GM12878 (cell line): ENCODE data around the gene DPM3. TPM values are rescaled to one million over a fixed set of nuclear protein-coding genes. Genes with fewer than 3 reads are reported as not detected.

Source experiments
- ATAC-seq: fragments of 200-7000 bp; cut with Tn5 transposase; 3 replicates; pipeline ENCODE4 v1.9.1; 2020; ENCODE audit warnings: mild to moderate bottlenecking, moderate library complexity
- BruUV-seq: library from RNA; stranded (reverse); fragments of 400-500 nt; replicated peaks from 2 replicates; lab custom pipeline; 2021; lab: Mats Ljungman, UMichigan
- CTCF ChIA-PET: fragments of 300-600 bp; sonication (Branson Sonifier 250); formaldehyde crosslinking; extraction: SDS; loops from one replicate; lab custom pipeline; 2021; ENCODE audit warnings: inconsistent platforms; lab: Yijun Ruan, JAX
- POLR2A ChIA-PET: fragments of 350-600 bp; formaldehyde crosslinking; extraction: SDS; loops from one replicate; lab custom pipeline; 2021; ENCODE audit warnings: inconsistent platforms; lab: Charles Lee
- RAD21 ChIA-PET: fragments of 300-600 bp; sonication (Branson Sonifier 250); formaldehyde crosslinking; loops from one replicate; lab custom pipeline; 2023; ENCODE audit warnings: antibody characterized with exemption; ENCODE audit not compliant: unreplicated experiment; lab: Charles Lee
- SMC1A ChIA-PET: fragments of 300-600 bp; sonication (Branson Sonifier 250); formaldehyde crosslinking; loops from one replicate; lab custom pipeline; 2023; ENCODE audit not compliant: unreplicated experiment, uncharacterized antibody; lab: Charles Lee
- DNase-seq: peaks from one replicate; pipeline ENCODE4 v3.0.0-alpha.2; 2011; ENCODE audit warnings: low read depth, low spot score
- FAIRE-seq: peaks from 3 replicates; lab custom pipeline; 2011; peaks lifted over from hg19 to GRCh38; lab: Jason Lieb, UNC
- H2AFZ ChIP-seq: 2 replicates; pipeline ENCODE4 v1.6.0; 2011; ENCODE audit warnings: low read depth, low read length, control low read depth; ENCODE audit not compliant: control insufficient read depth
- H3K27ac ChIP-seq: 2 replicates; pipeline ENCODE4 v1.5.1; 2011; ENCODE audit warnings: control low read depth; ENCODE audit not compliant: control insufficient read depth, insufficient read depth
- H3K27me3 ChIP-seq, 2 experiments: replicated peaks in 1 of 2; 2 replicates each; pipeline versions ENCODE4 v1.6.0 to v1.6.1; 2011; ENCODE audit warnings: low read length in 1 of 2; ENCODE audit not compliant: control insufficient read depth in 2 of 2, insufficient read depth in 2 of 2
- H3K36me3 ChIP-seq, 2 experiments: 2 replicates each; pipeline ENCODE4 v1.5.1; 2011; ENCODE audit warnings: low read length in 1 of 2; ENCODE audit not compliant: control insufficient read depth in 2 of 2, insufficient read depth in 2 of 2
- H3K4me1 ChIP-seq: 2 replicates; pipeline ENCODE4 v1.6.1; 2011; ENCODE audit warnings: mild to moderate bottlenecking, low read length, moderate library complexity, mixed read lengths; ENCODE audit not compliant: control insufficient read depth, insufficient read depth
- H3K4me2 ChIP-seq: 2 replicates; pipeline ENCODE4 v1.6.0; 2011; ENCODE audit warnings: control low read depth; ENCODE audit not compliant: control insufficient read depth, insufficient read depth
- H3K4me3 ChIP-seq: fragments of 200-600 bp; sonication (generic); 2 replicates; pipeline ENCODE4 v1.5.1; 2016
- H3K79me2 ChIP-seq: 2 replicates; pipeline ENCODE4 v1.6.0; 2011; ENCODE audit warnings: low read length; ENCODE audit not compliant: control insufficient read depth, insufficient read depth
- H3K9ac ChIP-seq: 2 replicates; pipeline ENCODE4 v1.8.0; 2011; ENCODE audit warnings: low read length, control low read depth, mixed read lengths; ENCODE audit not compliant: control insufficient read depth, insufficient read depth
- H3K9me3 ChIP-seq: replicated peaks from 3 replicates; pipeline ENCODE4 v1.5.1; 2011; ENCODE audit warnings: mild to moderate bottlenecking, low read length; ENCODE audit not compliant: control insufficient read depth, insufficient read depth
- H4K20me1 ChIP-seq: 2 replicates; pipeline ENCODE4 v1.6.0; 2011; ENCODE audit not compliant: control insufficient read depth, insufficient read depth
- CHD2 ChIP-seq: IDR thresholded peaks from 2 replicates; pipeline ENCODE4 v1.6.1; 2011; ENCODE audit warnings: low read depth, low read length, improper control_type of control experiment, borderline replicate concordance
- EED ChIP-seq: sonication (generic); IDR thresholded peaks from 2 replicates; pipeline ENCODE4 v1.6.1; 2016; ENCODE audit warnings: antibody characterized with exemption, low read depth
- ETV6 ChIP-seq, 2 experiments: fragments of 450-650 bp in 1 of 2; IDR thresholded peaks in 1 of 2; conservative IDR thresholded peaks in 1 of 2; 2 replicates each; pipeline ENCODE4 v1.6.1; 2014; ENCODE audit warnings: antibody characterized with exemption in 1 of 2, borderline replicate concordance in 1 of 2, low read depth in 1 of 2, mild to moderate bottlenecking in 1 of 2, moderate library complexity in 1 of 2
- FOXM1 ChIP-seq: IDR thresholded peaks from 2 replicates; pipeline ENCODE4 v1.6.1; 2012; ENCODE audit warnings: low read depth, mild to moderate bottlenecking, inconsistent platforms, low read length, moderate library complexity
- IKZF2 ChIP-seq, 2 experiments: fragments of 450-650 bp; IDR thresholded peaks; 2 replicates each; pipeline ENCODE4 v1.6.1; 2017; ENCODE audit warnings: mild to moderate bottlenecking in 2 of 2, moderate library complexity in 2 of 2
- IRF3 ChIP-seq: fragments of 450-650 bp; IDR thresholded peaks from 2 replicates; pipeline ENCODE4 v1.6.1; 2014; ENCODE audit warnings: mild to moderate bottlenecking
- JUND ChIP-seq: IDR thresholded peaks from 2 replicates; pipeline ENCODE4 v1.6.1; 2012; ENCODE audit warnings: low read depth, mild to moderate bottlenecking, low read length, improper control_type of control experiment, moderate library complexity
- MXI1 ChIP-seq: fragments of 150-350 bp; IDR thresholded peaks from 2 replicates; pipeline ENCODE4 v1.6.1; 2011; ENCODE audit warnings: low read depth, mild to moderate bottlenecking, inconsistent platforms, low read length, improper control_type of control experiment
- NFXL1 ChIP-seq: fragments of 450-650 bp; IDR thresholded peaks from 2 replicates; pipeline ENCODE4 v1.6.1; 2017; ENCODE audit warnings: antibody characterized with exemption, mild to moderate bottlenecking, borderline replicate concordance
- PAX8 ChIP-seq: fragments of 450-650 bp; IDR thresholded peaks from 2 replicates; pipeline ENCODE4 v1.6.1; 2017; ENCODE audit warnings: mild to moderate bottlenecking, moderate library complexity
- POLR2AphosphoS2 ChIP-seq: IDR thresholded peaks from 2 replicates; pipeline ENCODE4 v1.6.1; 2011; ENCODE audit warnings: low read depth, mild to moderate bottlenecking, low read length, improper control_type of control experiment, moderate library complexity
- PRDM15 ChIP-seq: fragments of 450-650 bp; formaldehyde crosslinking; IDR thresholded peaks from 2 replicates; pipeline ENCODE4 v1.4.0; 2020; ENCODE audit warnings: mild to moderate bottlenecking, moderate library complexity
- STAT3 ChIP-seq: IDR thresholded peaks from 2 replicates; pipeline ENCODE4 v1.6.1; 2011; ENCODE audit warnings: low read depth, low read length, improper control_type of control experiment
- WGBS: methylation state at CpG from one replicate; pipeline ENCODE4 v1.1.6; 2016; ENCODE audit warnings: low lambda C conversion rate; ENCODE audit not compliant: insufficient replicate concordance, insufficient coverage; ENCODE audit errors: missing lambda C conversion rate; 5-methylcytosine and 5-hydroxymethylcytosine counted together
- in situ Hi-C: fragments of 300-500 bp; cut with MboI; formaldehyde crosslinking; loops from 9 replicates; pipeline ENCODE4 v1.14.3; 2018; ENCODE audit warnings: mixed read lengths
- intact Hi-C: fragments of 100-400 bp; cut with micrococcal nuclease; formaldehyde crosslinking; loops from one replicate; pipeline ENCODE4 v1.14.2; 2022; ENCODE audit not compliant: unreplicated experiment
- polyA plus RNA-seq, 11 experiments: library from polyadenylated mRNA; depleted of rRNA in 4 of 11; unstranded in 6 of 11; stranded (reverse) in 5 of 11; fragments of >200 nt; fragmentation: Nextera tagmentation in 4 of 11; fragmentation: Illumina TruSeq in 1 of 11; extraction: Ambion mirVana in 4 of 11; extraction: Trizol in 1 of 11; gene quantifications; 1 replicate in 1 of 11; 2 replicates in 10 of 11; pipeline versions ENCODE4 v1.2.1 to v1.2.3, GENCODE V29; 2011 to 2016; ENCODE audit warnings: inconsistent platforms in 2 of 11, missing spikeins in 2 of 11, low read depth in 1 of 11
- total RNA-seq, 4 experiments: library from RNA; depleted of rRNA in 3 of 4; stranded (reverse); fragments of >200 nt in 3 of 4; fragmentation: Illumina TruSeq in 1 of 4; extraction: Trizol in 1 of 4; gene quantifications; 2 replicates each; pipeline versions ENCODE4 v1.2.1 to v1.2.3, GENCODE V29; 2013 to 2021

The DPM3 gene
- total and polyA plus RNA-seq, 10 of the 15 experiments (the other 5 are each of a cell fraction or from before 2014, with no cell fraction given) = 5.9 to 78.7 (median 25.7) TPM

GRCh38 chr1:155135415-155136028 lies 4.8 kb downstream of the DPM3 start, which contains the start of gene SLC50A1 (continued):
- no peak for TF ChIP-seq IRF3
- TF ChIP-seq ETV6 (conservative IDR thresholded peaks at IDR 0.05 in 1 of 2, IDR thresholded peaks at IDR 0.05 in 1 of 2; ENCODE audit: borderline replicate concordance in 1 of 2, low read depth in 1 of 2) = no peak
- TF ChIP-seq PAX8 = no peak
- TF ChIP-seq MXI1 = no peak; the same call in 1 of the 2 replicates
- no peak for TF ChIP-seq NFXL1
- TF ChIP-seq EED = peak; percentile 51; the same call in 1 of the 2 replicates
- no peak for TF ChIP-seq STAT3
- no peak for TF ChIP-seq JUND
- TF ChIP-seq CHD2 = no peak

- ChIA-PET CTCF (interaction anchor here (0.7 to 6.0 kb wide), 10 partner anchors 13 to 255 kb away, joined by 3 to 37 read pairs (median 4); partner anchors contain the start of genes KRTCAP2 and TRIM46), POLR2A (interaction anchor here (0.6 to 2.9 kb wide), 6 partner anchors 9 to 50 kb away, joined by 3 to 18 read pairs (median 3); partner anchors contain the start of gene KRTCAP2), RAD21 (interaction anchor here (1.0 to 2.6 kb wide), 5 partner anchors 15 to 50 kb away, joined by 3 to 9 read pairs (median 4); partner anchors contain the start of gene KRTCAP2), SMC1A (interaction anchor here (1.0 to 2.4 kb wide), 5 partner anchors 16 to 44 kb away, joined by 3 to 6 read pairs (median 3); no protein-coding TSS in a partner anchor)
- DNase-seq (no peak), ATAC-seq (peak; percentile 52), FAIRE-seq (peak; percentile 64)
- Histone ChIP-seq H3K4me1 (peaks cover 13% of the 10 kb centered on the region), H3K27me3 (no peaks in the 10 kb centered on the region), H3K9ac (peak overlapping the region; percentile 97), H2AFZ (peak overlapping the region; percentile 75), H3K4me3 (peak overlapping the region; percentile 90), H3K79me2 (peaks cover 25% of the 10 kb centered on the region), H3K4me2 (peak overlapping the region; percentile 67), H3K9me3 (no peaks in the 10 kb centered on the region), H4K20me1 (no peaks in the 10 kb centered on the region), H3K27ac (peak overlapping the region; percentile 97), H3K36me3 (peaks cover 0 to 3% of the 10 kb centered on the region in 2 experiments; a peak in 2 of 4 replicates)
- BruUV-seq = TSS peak; percentile 64
- in situ Hi-C loops (no loop called here), intact Hi-C loops (loop anchor here (5.0 kb wide), 1 partner anchor 37 kb away; the partner anchor contains the start of genes KRTCAP2 and TRIM46)
- WGBS = 17% methylated on average over 18 of the region's 18 CpGs
- TF ChIP-seq NFXL1 (no peak), POLR2AphosphoS2 (no peak), FOXM1 (no peak), IKZF2 (IDR thresholded peaks at IDR 0.05) (peak in 1 of 2 experiments; percentile 14; a peak in 2 of 4 replicates), PRDM15 (CRISPR knock-in tag) (no peak)
Measured at GRCh38 chr1:155134880-155135414, 5.4 kb downstream of the DPM3 start.
